Lower leg skin (tissue), 4 donors: Measurements from ENCODE around the gene MYCBP2. TPM values are rescaled to one million over a fixed set of nuclear protein-coding genes. Genes with fewer than 3 reads are reported as not detected.
"Not testable (repeated sequence)": the region's sequence is repeated elsewhere in the genome, so short reads cannot be mapped to it uniquely, and the experiment has no call there.

ENCODE experiments used
- DNase-seq, 2 donors: peaks; one replicate each; pipeline ENCODE4 v3.0.0-alpha.2; 2019; ENCODE audit warnings: low spot score in 2 of 2
- H3K4me3 ChIP-seq: fragments of 200-600 bp; sonication (generic); 2 replicates; pipeline ENCODE4 v1.5.1; 2017; ENCODE audit warnings: mild to moderate bottlenecking, low read depth; ENCODE audit not compliant: poor library complexity, severe bottlenecking
- CTCF ChIP-seq, 3 donors: fragments of 450-650 bp; IDR thresholded peaks; one replicate each; pipeline ENCODE4 v1.5.1; 2016; ENCODE audit warnings: antibody characterized with exemption in 3 of 3, mild to moderate bottlenecking in 3 of 3, moderate library complexity in 2 of 3
- POLR2A ChIP-seq, 2 donors: fragments of 450-650 bp; IDR thresholded peaks; one replicate each; pipeline ENCODE4 v1.6.1; 2016 to 2017; ENCODE audit warnings: antibody characterized with exemption in 2 of 2, mild to moderate bottlenecking in 1 of 2, moderate library complexity in 1 of 2
- WGBS, 2 donors: methylation state at CpG; one replicate each; pipeline ENCODE4 v1.1.5; 2018; 5-methylcytosine and 5-hydroxymethylcytosine counted together
- intact Hi-C: fragments of 100-400 bp; cut with DNase I; formaldehyde crosslinking; loops from one replicate; pipeline ENCODE4 v1.15.0; 2023; ENCODE audit warnings: low total_unique reads
- total RNA-seq, 4 donors: library from RNA; depleted of rRNA; stranded (reverse); fragments of >200 nt; gene quantifications; one replicate each; pipeline ENCODE4 v1.1.0, GENCODE V29; 2016

MYCBP2 gene
- total RNA-seq, 4 donors from 2014 or later = 189 to 242 (median 231) TPM

- H3K4me3 ChIP-seq = no peak overlapping the region
- intact Hi-C loops = no loop called here
- TF ChIP-seq CTCF (IDR thresholded peaks at IDR 0.05) = no peak
- TF ChIP-seq POLR2A (IDR thresholded peaks at IDR 0.05) = no peak
- DNase-seq = no peak
- 73 to 76% methylated on average over 4 of the region's 4 CpGs for WGBS, 2 donors
Measured at GRCh38 chr13:77218274-77218673, 108.6 kb downstream of the MYCBP2 start.

- no peak overlapping the region for H3K4me3 ChIP-seq
- no peak for DNase-seq
- TF ChIP-seq CTCF (IDR thresholded peaks at IDR 0.05) (no peak), POLR2A (IDR thresholded peaks at IDR 0.05) (no peak)
- WGBS, 2 donors = 93 to 95% methylated on average over 2 of the region's 2 CpGs
- intact Hi-C loops = no loop called here
Measured at GRCh38 chr13:77215543-77215942, 111.4 kb downstream of the MYCBP2 start.

- no peak for TF ChIP-seq CTCF (IDR thresholded peaks at IDR 0.05)
- no peak for TF ChIP-seq POLR2A (IDR thresholded peaks at IDR 0.05)
- H3K4me3 ChIP-seq = no peak overlapping the region
- intact Hi-C loops = no loop called here
- DNase-seq = no peak
- 85 to 92% methylated on average over 5 of the region's 5 CpGs for WGBS, 2 donors
Measured at GRCh38 chr13:77213644-77214043, 113.2 kb downstream of the MYCBP2 start.

- intact Hi-C loops = no loop called here
- no peak for DNase-seq
- 80 to 83% methylated on average over 1 of the region's 1 CpG for WGBS, 2 donors
- TF ChIP-seq CTCF (IDR thresholded peaks at IDR 0.05) = no peak
- TF ChIP-seq POLR2A (IDR thresholded peaks at IDR 0.05) = no peak
- H3K4me3 ChIP-seq = no peak overlapping the region
Measured at GRCh38 chr13:77207943-77208342, 119.0 kb downstream of the MYCBP2 start.

- intact Hi-C loops, DNase-seq, H3K4me3 ChIP-seq: not testable (repeated sequence)
- WGBS, 2 donors = 94 to 97% methylated on average over 16 of the region's 16 CpGs
Measured at GRCh38 chr13:77198995-77199394, 127.9 kb downstream of the MYCBP2 start.

- 91 to 93% methylated on average over 4 of the region's 4 CpGs for WGBS, 2 donors
- DNase-seq = no peak
- no peak for TF ChIP-seq POLR2A (IDR thresholded peaks at IDR 0.05)
- intact Hi-C loops = no loop called here
- no peak overlapping the region for H3K4me3 ChIP-seq
Measured at GRCh38 chr13:77196052-77196618, 130.8 kb downstream of the MYCBP2 start.

- H3K4me3 ChIP-seq = no peak overlapping the region
- no peak for TF ChIP-seq POLR2A (IDR thresholded peaks at IDR 0.05)
- TF ChIP-seq CTCF (IDR thresholded peaks at IDR 0.05) = no peak
- 91 to 93% methylated on average over 1 of the region's 1 CpG for WGBS, 2 donors
- intact Hi-C loops = no loop called here
- DNase-seq = no peak
Measured at GRCh38 chr13:77190349-77190958, 136.4 kb downstream of the MYCBP2 start.
